Retinal pigment epithelial cell (primary cell): ENCODE measurements around the gene DNTT.

Experiments used
- DNase-seq: peaks from one replicate; pipeline ENCODE4 v3.0.0-alpha.2; 2010; ENCODE audit warnings: low read depth
- H3K4me3 ChIP-seq: 2 replicates; pipeline ENCODE4 v1.5.1; 2011; ENCODE audit warnings: mild to moderate bottlenecking, low read length, control low read depth, moderate library complexity
- TF ChIP-seq, protein P1 (sequence below): conservative IDR thresholded peaks from 2 replicates; pipeline ENCODE4 v1.5.1; 2011; ENCODE audit warnings: low read depth, low read length, control low read depth, inconsistent platforms

Gene DNTT

DNA sequence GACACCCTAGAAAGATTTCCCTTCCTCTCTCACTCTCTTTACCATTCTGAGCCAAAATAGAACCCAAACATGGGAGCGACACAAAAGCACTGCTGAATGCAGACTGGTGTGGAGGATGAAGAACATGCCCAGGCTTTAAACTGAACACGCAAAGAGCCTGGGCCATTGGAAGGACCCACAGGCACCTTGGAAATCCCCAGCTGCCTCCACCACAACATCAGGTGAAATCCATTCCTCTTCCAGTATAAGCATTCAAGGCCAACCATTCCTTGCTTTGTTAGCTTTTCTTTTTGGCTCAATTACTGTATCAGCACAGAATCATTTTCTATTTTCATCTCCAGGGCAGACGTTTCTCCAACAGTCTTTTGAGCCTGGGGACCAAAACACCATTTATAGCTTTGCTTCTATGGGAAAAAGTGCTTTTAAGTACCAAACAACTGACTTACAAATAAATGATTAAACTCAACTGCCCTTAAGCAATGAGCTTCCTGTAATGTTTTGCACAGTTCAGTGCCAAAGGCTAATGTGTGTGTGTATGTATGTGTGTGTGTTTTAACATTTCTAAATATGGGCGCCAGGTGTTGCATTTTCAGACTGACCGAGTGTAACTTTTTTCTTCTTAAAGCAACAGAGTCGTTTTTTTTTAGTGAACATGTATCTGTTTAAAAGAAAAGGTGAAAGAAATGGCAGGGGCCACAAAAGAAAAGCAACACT, 16.7 kb upstream of the DNTT start:
- DNase-seq: no peak
- TF ChIP-seq, protein P1, sequence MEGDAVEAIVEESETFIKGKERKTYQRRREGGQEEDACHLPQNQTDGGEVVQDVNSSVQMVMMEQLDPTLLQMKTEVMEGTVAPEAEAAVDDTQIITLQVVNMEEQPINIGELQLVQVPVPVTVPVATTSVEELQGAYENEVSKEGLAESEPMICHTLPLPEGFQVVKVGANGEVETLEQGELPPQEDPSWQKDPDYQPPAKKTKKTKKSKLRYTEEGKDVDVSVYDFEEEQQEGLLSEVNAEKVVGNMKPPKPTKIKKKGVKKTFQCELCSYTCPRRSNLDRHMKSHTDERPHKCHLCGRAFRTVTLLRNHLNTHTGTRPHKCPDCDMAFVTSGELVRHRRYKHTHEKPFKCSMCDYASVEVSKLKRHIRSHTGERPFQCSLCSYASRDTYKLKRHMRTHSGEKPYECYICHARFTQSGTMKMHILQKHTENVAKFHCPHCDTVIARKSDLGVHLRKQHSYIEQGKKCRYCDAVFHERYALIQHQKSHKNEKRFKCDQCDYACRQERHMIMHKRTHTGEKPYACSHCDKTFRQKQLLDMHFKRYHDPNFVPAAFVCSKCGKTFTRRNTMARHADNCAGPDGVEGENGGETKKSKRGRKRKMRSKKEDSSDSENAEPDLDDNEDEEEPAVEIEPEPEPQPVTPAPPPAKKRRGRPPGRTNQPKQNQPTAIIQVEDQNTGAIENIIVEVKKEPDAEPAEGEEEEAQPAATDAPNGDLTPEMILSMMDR: no peak

DNA sequence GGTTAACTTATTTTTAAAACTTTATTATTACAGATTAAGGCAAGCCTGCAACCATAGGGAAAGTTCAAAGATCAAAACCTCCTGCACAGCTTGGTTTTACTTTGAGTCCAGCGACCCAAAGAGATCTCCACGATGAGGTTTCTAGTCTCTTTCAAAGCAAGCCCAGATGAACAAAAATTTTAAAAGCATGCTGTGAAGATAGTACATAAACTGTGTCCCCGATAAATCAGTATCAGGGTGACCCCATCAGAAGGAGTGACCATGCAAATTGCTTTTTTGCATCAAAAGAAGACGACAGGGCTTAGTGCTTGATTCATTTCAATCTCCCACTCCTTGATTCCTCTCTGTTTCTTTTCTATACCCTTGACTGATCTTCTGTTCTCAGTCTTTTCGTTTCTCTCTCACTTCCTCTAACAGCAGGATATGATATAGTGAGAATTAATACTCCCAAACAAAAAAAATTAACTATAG, 16.0 kb upstream of the DNTT start:
- TF ChIP-seq, protein P1: no peak
- no peak overlapping the region for H3K4me3 ChIP-seq
- DNase-seq: no peak

More for the DNA sequence above, 16.7 kb upstream of the DNTT start:
- no peak overlapping the region for H3K4me3 ChIP-seq

DNA sequence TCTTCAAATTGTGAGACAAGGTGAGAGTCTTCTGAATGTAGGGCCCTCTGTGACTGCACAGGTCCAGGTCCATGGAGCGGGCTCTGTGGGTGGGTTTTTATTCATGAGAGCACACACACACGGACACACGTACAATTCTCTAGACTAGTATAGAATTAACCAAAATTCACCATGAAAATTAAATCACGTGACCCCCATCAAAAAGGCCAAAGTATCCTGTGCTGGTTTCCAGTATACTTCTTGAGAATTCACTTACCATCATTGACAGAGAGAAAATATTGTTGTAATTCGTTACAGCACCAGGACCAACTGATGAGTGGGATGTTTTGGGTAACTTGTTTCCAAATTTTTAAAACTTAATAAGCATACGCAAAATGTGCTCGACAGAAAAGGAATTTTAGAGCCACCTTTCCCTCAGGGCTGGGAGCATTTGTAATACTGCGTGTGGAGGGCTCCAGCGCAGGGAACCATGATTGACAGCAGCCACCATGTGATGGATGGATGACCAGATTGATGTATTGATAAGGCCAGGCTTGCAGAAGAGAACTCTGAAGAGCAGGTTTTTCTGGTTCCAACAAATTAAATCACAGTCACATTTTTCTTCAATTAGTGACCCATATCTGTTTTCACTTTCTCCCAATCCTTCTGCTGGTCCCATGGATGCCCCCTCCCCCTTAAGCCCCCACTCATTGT, 14.9 kb upstream of the DNTT start:
- TF ChIP-seq, protein P1: no peak
- DNase-seq: no peak

DNA sequence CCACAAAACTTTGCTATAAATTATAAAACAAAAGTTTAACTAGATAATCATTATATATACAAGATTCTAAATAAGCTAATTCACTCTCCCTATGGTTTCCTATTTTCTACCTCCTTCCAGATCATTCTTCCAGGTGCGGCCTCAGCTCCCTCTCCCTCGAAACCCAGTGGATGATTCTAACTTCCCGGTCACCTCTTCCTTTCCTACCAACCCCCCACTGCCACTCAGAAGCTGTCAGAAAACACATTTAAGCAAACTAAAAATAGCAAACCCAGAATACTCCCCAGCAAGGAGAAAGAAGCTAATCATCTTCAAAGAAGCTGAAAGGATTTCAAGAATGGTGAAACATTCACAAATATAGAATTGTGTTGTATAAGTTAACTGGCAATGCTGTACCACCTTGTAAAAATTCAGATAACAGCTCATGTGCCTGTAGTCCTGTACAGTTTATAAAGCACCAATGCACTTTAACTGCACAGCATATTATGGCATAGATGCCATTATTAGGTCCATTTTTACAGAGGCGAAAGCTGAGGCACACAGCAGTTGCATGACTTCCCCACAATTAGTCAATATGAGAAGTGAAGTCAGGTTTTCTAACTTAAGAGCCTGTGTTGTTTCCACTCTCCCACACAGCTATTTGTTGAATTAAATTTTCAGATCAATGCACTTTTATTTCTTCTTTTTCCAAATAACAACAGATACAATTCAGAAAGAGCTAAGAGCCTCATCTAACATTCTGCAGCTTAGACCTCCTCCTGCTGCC, 13.7 kb upstream of the DNTT start:
- TF ChIP-seq, protein P1: no peak
- no peak for DNase-seq
- no peak overlapping the region for H3K4me3 ChIP-seq

More for the DNA sequence above, 14.9 kb upstream of the DNTT start:
- no peak overlapping the region for H3K4me3 ChIP-seq

DNA sequence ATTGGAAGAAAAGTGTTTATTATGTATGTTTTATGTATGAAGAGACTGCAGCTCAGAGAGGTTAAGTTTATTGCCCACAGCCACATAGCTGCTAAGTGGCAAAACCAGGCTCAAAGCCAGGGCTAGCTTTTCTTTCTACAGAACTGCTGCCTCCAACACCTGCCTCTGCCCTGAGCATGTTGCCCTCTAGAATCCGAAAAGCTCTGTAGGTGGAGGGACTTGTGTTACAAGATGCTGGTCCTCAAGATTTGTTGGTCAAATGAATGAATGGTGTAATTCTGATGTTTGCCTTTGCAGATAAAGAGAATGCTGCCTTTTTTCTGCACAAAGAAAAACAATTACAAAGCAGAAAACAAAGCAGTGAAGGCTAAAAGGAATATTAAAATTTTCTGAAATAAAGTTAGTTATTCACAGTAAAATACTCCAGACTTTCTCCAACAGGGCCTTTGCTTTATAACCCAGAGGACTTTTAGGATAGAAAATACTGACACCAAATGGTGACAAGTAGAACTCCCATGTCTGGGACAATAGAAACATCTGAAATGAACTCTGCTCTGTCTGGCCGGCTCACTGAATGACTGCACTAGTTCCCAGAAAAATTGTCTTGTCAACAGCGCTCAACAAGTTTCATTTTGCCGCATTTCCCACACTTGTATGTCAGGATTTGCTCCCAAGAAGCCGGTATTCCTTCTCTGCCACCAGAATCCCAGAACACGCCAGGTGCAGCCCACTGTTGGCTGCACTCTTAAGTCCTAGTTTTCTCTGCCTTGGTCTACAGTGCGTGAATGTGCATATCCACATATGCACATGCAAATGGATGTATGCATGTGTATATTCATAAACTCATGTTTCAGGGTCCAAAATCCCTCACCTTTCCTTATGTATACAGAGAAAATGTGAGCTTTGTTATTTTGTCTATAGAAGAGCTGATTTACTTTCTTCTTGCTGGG, 11.0 kb upstream of the DNTT start:
- TF ChIP-seq, protein P1: peak; percentile 55
- no peak overlapping the region for H3K4me3 ChIP-seq
- DNase-seq: no peak

DNA sequence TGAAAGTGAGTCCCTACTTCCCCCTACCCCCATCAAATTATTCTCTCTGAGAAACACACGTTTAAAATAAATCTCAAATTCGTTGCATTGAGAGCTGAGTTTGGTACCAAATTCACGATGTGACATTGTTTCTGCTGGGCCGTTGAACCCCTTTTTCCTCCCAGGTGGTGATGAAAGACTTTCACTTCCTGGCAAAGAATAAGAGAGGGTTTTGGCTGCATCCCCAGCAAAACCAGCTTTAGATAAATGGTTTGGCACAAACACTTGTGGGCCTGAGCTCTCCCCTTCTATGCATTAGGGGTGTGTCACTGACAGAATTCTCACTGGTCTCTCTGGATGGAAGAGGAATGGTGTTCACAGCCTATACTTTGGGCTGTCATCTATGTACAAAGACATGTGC, 8.8 kb upstream of the DNTT start:
- no peak overlapping the region for H3K4me3 ChIP-seq
- no peak for DNase-seq
- TF ChIP-seq, protein P1: no peak
